Left lung (tissue), 10 donors: ENCODE measurements around the gene PEPD. TPM values are rescaled to one million over a fixed set of nuclear protein-coding genes. Genes with fewer than 3 reads are reported as not detected.

Experiments
- ATAC-seq: fragments of 200-7000 bp; cut with Tn5 transposase; one replicate; pipeline ENCODE4 v1.9.1; 2020; ENCODE audit warnings: moderate library complexity
- DNase-seq, 4 donors: peaks; one replicate each; pipeline ENCODE4 v3.0.0-alpha.2; 2013 to 2020
- H3K27ac ChIP-seq, 2 donors: fragments of 200-600 bp; sonication (generic) in 1 of 2; one replicate each; pipeline versions ENCODE4 v1.5.0 to v1.8.0; 2020 to 2021
- H3K27me3 ChIP-seq, 2 donors: fragments of 200-600 bp; sonication (generic) in 1 of 2; one replicate each; pipeline versions ENCODE4 v1.5.0 to v1.8.0; 2020 to 2021
- H3K36me3 ChIP-seq, 2 donors: fragments of 200-600 bp; sonication (generic) in 1 of 2; one replicate each; pipeline versions ENCODE4 v1.5.0 to v1.8.0; 2020 to 2021
- H3K4me1 ChIP-seq, 2 donors: fragments of 200-600 bp; one replicate each; pipeline ENCODE4 v1.8.0; 2021
- H3K4me3 ChIP-seq, 2 donors: fragments of 200-600 bp; sonication (generic) in 1 of 2; one replicate each; pipeline versions ENCODE4 v1.5.0 to v1.8.0; 2020 to 2021; ENCODE audit warnings: mild to moderate bottlenecking in 1 of 2
- H3K9me3 ChIP-seq, 2 donors: fragments of 200-600 bp; sonication (generic) in 1 of 2; one replicate each; pipeline versions ENCODE4 v1.5.0 to v1.8.0; 2020 to 2021
- intact Hi-C, 2 donors: fragments of 100-400 bp; cut with DNase I; formaldehyde crosslinking; loops; one replicate each; pipeline versions ENCODE4 v1.11.2 to v1.14.2; 2022
- polyA plus RNA-seq, 6 donors: library from polyadenylated mRNA; unstranded; fragments of 120-200 nt; gene quantifications; one replicate each; pipeline ENCODE4 v1.2.1, GENCODE V29; 2013; ENCODE audit not compliant: insufficient read length in 6 of 6
- total RNA-seq, 2 donors: library from RNA; stranded (reverse); fragmentation: NEBNext Ultra II Directional; extraction: Animal tissue kit (Norgen Biotek cat#: 25700); gene quantifications; one replicate each; pipeline ENCODE4 v1.2.1, GENCODE V29; 2021
- TF ChIP-seq, protein P1 (sequence below), 2 donors: fragments of 200-600 bp; sonication (generic) in 1 of 2; IDR thresholded peaks; one replicate each; pipeline versions ENCODE4 v1.5.0 to v1.8.0; 2021; ENCODE audit warnings: antibody characterized with exemption in 2 of 2
- donor health status: DM: no; HTN: yes; CAD: no.
- donor health status: DM: no; HTN: no; CAD: no.

Gene PEPD
- total and polyA plus RNA-seq, 8 donors: 41.2 to 90.1 (median 46.2) TPM

DNA sequence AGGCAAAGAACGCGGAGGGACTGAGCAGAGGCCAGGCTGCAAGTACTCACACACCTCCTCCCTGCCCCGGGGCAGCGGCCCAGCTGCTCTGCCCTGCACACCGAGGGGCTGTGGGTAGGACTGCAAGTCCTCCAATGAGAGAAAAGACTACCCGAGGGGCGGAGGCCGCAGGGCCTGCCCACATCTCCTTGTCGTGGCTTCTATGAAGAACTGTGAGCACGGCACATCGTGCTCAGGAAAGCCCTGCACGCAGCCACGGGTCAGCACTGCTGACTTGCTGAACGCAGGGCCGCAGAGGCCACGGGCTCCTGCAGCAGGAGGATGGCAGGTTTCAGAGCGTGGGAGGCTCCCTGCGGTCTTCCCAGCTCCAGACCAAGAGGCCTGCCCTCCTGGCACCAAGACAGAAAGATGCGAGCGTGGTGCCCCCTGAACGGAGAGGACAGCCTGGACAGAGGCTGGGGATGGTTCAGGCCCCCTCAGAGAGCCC, 110.6 kb downstream of the PEPD start:
- peak in 1 of 4 donors; percentile 73 for DNase-seq
- no peak for ATAC-seq
- no peaks in the 10 kb centered on the region for H3K27me3 ChIP-seq
- H3K4me3 ChIP-seq: no peak overlapping the region
- no peaks in the 10 kb centered on the region for H3K9me3 ChIP-seq
- H3K36me3 ChIP-seq: peaks cover 0 to 22% of the 10 kb centered on the region in 2 donors
- H3K27ac ChIP-seq: no peak overlapping the region
- TF ChIP-seq, protein P1, sequence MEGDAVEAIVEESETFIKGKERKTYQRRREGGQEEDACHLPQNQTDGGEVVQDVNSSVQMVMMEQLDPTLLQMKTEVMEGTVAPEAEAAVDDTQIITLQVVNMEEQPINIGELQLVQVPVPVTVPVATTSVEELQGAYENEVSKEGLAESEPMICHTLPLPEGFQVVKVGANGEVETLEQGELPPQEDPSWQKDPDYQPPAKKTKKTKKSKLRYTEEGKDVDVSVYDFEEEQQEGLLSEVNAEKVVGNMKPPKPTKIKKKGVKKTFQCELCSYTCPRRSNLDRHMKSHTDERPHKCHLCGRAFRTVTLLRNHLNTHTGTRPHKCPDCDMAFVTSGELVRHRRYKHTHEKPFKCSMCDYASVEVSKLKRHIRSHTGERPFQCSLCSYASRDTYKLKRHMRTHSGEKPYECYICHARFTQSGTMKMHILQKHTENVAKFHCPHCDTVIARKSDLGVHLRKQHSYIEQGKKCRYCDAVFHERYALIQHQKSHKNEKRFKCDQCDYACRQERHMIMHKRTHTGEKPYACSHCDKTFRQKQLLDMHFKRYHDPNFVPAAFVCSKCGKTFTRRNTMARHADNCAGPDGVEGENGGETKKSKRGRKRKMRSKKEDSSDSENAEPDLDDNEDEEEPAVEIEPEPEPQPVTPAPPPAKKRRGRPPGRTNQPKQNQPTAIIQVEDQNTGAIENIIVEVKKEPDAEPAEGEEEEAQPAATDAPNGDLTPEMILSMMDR (IDR thresholded peaks at IDR 0.05): no peak
- intact Hi-C loops: no loop called here
- no peaks in the 10 kb centered on the region for H3K4me1 ChIP-seq

DNA sequence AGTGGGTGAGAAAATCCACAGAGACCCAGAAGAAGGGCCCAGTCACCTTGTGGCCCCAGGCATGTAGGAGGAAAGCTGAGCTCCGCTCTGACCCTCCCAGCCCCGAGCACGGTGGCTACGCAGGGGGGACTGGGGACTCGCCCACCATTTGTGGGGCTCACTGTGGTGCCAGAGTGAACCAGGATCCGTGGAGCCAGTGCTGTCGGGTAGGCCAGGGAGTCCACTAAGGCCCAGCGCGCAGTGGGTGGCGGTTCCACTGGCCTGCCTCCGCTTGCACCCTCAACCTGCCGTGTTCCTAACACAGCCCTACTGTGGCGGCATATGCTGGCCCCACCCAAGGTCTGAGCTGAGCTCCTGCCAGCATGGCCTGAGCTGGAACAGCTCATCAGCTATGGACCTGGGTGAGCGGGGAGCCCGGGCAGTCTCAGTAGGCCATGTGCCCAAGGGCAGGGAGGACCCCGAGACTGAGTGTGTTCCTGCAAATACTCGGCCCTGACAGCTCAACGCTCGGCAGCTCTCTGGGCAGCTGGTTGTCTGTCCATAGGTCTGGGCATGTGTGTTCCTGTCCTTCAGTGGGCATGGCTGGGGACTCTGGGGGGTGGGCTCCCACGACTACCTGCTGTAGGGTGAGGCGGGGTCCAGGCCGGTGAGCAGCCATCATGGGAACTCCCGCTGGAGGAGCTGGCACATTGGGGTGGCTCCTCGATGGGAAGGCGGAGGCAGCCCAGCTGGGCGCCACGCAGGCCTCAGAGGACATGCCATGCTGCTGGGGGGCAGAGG, 111.5 kb downstream of the PEPD start:
- peak in 1 of 4 donors; percentile 69 for DNase-seq
- H3K27ac ChIP-seq: no peak overlapping the region
- no peak overlapping the region for H3K4me3 ChIP-seq
- intact Hi-C loops: no loop called here
- TF ChIP-seq, protein P1 (IDR thresholded peaks at IDR 0.05): no peak
- H3K36me3 ChIP-seq: peaks cover 0 to 22% of the 10 kb centered on the region in 2 donors
- no peaks in the 10 kb centered on the region for H3K9me3 ChIP-seq
- ATAC-seq: no peak
- peaks cover 0 to 1% of the 10 kb centered on the region in 2 donors for H3K4me1 ChIP-seq
- no peaks in the 10 kb centered on the region for H3K27me3 ChIP-seq

DNA sequence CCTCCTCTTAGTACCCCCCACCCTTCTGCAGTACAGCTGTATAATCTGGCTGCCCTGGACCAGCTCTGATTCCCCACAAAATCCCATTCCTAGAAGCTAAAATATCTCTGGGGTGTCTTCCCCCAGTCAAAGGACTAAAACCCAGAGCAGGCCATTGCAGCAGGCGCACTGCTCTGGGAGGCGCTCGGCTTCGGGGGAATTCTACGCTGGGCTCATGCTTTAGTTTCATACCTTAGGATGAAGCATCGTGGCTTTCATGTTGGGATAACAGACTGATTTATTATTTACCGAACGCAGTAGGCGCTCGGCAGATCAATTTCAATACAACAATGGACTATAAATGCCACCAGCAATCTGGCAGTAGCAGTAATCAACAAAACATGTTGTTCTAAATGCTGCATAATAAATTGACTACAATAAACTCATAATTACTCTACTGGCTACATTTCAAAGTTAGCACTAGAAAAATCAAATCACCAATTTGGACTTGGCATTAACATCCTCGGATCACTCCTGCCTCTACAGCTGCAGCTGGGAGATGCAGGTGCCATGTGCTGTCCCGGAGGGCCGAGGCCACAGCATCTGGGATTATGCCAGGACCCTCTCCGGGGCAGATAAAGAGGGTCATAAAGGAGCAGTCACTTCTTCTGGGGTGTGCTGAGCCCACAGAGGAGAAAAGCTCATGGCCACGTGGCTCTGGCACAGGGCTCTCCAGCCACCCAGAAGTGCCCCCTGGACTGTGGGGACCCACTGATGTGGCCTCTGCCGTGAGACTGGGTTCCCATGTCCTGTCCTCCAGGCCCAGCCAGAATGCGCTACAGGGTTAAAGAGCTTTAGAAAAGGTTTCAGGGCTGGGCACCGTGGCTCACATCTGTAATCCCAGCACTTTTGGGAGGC, 112.8 kb downstream of the PEPD start:
- peak in 1 of 4 donors; percentile 34 for DNase-seq
- TF ChIP-seq, protein P1 (IDR thresholded peaks at IDR 0.05): no peak
- Histone ChIP-seq H3K27me3 (no peaks in the 10 kb centered on the region), H3K9me3 (no peaks in the 10 kb centered on the region), H3K27ac (no peak overlapping the region), H3K4me1 (peaks cover 0 to 4% of the 10 kb centered on the region in 2 donors), H3K4me3 (no peak overlapping the region), H3K36me3 (peaks cover 0 to 22% of the 10 kb centered on the region in 2 donors)
- no peak for ATAC-seq
- intact Hi-C loops: no loop called here

DNA sequence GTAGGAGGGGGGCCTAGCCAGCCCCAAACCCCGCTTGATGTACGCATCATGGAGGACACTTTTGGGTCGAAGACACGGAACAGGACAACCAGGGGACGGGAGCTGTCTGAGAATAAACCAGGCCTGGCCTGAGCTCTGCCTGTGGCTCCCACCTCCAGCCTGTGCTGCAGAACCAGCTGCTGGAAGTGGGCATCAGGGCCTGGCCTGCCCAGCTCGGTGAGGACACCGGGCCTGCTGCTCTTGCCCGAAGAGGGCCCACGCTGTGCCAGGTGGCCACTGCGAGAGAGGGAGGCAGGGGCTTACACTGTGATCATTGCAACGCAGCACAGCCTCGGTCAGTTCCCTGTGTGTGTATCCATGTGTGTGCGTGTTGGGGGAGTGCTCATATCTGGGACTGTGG, 113.5 kb downstream of the PEPD start:
- peak in 1 of 4 donors; percentile 62 for DNase-seq
- intact Hi-C loops: no loop called here
- H3K27ac ChIP-seq: no peak overlapping the region
- no peaks in the 10 kb centered on the region for H3K9me3 ChIP-seq
- H3K36me3 ChIP-seq: peaks cover 0 to 22% of the 10 kb centered on the region in 2 donors
- TF ChIP-seq, protein P1 (IDR thresholded peaks at IDR 0.05): no peak
- ATAC-seq: no peak
- no peaks in the 10 kb centered on the region for H3K27me3 ChIP-seq
- H3K4me3 ChIP-seq: no peak overlapping the region
- peaks cover 0 to 7% of the 10 kb centered on the region in 2 donors for H3K4me1 ChIP-seq
